ENCODE data around the gene SPTB.
A peak's percentile ranks its signal among the peaks of the same experiment; 100 is the strongest.

SPTB gene

DNA sequence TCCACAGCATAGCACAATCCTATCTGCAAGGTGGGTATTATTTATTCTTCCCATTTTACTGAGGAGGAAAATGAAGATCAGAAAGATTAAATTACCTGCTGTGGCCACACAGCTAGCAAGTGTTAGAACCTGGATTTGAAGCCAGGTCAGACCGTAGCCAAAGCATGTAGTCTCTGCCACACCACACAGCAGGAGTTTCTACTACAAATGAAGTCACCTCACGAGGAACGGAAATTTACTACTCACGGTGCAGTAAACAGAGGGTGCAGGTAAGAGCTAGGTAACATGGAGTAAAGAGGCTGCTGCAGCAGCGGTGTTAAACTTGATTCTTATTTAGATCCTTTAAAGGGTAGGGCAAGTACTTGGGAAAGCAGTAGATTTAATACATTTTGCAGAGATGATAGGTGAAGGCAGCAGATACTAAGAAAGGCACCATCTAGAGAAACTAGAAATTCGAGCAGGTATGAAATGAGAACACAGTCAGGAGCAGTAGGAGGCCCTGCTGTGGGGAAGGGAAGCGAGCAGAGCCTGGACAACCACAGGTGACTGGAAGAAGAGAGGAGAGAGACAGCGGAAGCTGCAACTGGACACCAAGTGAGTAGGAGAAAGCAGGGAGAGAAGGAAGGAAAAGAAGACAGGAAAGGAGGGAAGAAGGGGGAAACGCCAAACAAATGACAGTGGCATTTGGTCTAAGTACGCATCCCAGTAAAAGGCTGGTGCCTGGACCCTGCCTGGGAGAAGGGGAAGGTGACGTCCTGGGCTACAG lies 21.5 kb downstream of the SPTB start:
- no peak for FAIRE-seq
- TF ChIP-seq POLR2A (IDR thresholded peaks at IDR 0.05; ENCODE audit: low read depth, low read length), result no peak
- no peak for TF ChIP-seq TAF1 (IDR thresholded peaks at IDR 0.05; ENCODE audit: low read depth, low read length)
- no peak for TF ChIP-seq SPI1 (IDR thresholded peaks at IDR 0.05; ENCODE audit: low read depth, low read length)
- no peak for TF ChIP-seq PAX5 (IDR thresholded peaks at IDR 0.05; ENCODE audit: insufficient read depth, low read length, severe bottlenecking)
- no peak for TF ChIP-seq POU2F2 (IDR thresholded peaks at IDR 0.05; ENCODE audit: low read depth, low read length)
- TF ChIP-seq POLR2AphosphoS5 (IDR thresholded peaks at IDR 0.05; ENCODE audit: low read depth, low read length), result no peak

DNA sequence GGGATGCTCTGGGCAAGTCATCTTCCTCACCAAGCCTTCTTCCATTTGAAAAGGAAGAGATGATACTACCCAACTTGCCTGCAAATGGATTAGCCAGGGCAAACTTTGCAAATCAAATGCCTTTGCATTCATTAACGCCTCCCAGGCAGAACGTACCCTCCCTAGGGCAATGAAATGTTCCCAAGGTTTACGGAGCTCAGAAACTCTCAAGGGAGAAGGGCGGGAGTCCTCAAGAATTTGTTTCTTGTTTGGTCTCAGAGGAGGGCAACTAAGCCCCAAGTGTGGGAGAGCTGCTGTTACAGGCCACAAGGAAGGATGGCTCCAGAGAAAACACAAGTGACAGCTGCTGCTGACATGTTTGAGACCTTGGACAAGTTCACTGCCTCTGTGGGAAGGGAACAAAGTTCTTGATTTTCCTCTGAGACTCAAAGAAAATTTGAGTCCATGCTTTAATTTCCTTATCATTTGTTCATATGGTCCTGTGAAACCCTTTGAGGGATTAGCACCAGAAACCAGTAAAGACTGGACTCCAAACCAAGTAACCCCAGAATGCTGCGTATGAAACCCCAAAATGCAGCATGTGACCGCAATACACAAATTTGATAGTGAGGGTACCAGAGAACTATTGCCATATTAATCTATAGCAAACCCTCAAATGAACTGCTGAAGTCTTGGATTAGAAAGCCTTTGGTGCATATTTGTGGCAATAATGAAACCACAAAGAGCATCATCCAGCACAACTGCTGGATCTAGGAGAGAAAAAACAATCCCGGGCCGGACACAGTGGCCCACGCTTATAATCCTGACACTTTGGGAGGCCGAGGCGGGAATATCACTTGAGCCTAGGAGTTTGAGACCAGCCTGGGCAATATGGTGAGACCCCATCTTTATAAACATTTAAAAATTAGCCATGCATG lies 22.9 kb downstream of the SPTB start:
- no peak for DNase-seq (ENCODE audit: insufficient read length, low spot score)
- FAIRE-seq, result no peak
- TF ChIP-seq TAF1 (IDR thresholded peaks at IDR 0.05; ENCODE audit: low read depth, low read length), result no peak
- no peak for TF ChIP-seq POLR2A (IDR thresholded peaks at IDR 0.05; ENCODE audit: low read depth, low read length)
- no peak for TF ChIP-seq POU2F2 (IDR thresholded peaks at IDR 0.05; ENCODE audit: low read depth, low read length)
- TF ChIP-seq SPI1 (IDR thresholded peaks at IDR 0.05; ENCODE audit: low read depth, low read length), result no peak
- no peak for TF ChIP-seq POLR2AphosphoS5 (IDR thresholded peaks at IDR 0.05; ENCODE audit: low read depth, low read length)
- no peak for TF ChIP-seq PAX5 (IDR thresholded peaks at IDR 0.05; ENCODE audit: insufficient read depth, low read length, severe bottlenecking)

More for the DNA sequence above, 21.5 kb downstream of the SPTB start:
- DNase-seq (ENCODE audit: insufficient read length, low spot score), result no peak

DNA sequence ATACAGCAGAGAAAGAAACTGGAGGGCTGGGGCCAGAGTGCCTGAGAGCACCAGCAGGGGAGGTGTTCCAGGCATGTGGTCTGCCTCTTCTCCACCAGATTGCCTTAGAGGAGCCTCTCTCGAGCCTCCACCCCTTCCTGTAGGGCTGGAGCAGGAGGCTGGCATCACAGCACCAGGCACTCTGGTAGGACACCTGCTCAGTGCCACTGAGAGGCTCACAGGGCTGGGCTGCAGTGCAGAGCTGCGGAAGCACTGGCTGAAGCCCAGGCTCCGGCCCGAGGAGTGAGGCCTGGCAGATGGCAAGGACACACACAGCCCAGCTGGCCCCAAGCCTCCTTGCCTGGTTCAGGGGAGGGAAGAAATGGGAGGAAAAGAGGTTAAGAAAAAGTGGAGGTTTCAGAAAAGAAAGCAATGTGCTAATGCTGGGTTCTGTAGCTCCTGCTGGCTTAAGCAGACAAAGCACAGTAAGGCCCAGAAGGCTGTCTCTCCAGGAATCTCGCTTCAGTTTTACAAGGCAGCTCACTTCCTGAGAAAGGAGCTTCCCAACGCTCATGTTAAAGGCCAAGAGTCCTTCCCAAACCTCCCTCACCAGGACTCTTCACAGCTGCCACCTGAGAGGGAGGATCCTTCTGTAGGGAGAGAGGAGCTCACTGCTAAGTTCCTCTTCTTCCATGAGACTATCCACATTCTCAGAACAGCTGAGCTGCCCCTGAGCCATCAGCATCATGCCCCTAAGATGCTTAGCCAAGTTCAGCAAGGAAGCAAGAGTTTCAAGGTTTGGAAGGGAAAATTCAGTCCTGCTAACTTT lies 23.8 kb downstream of the SPTB start:
- TF ChIP-seq POLR2A (IDR thresholded peaks at IDR 0.05; ENCODE audit: low read depth, low read length) (no peak), SPI1 (IDR thresholded peaks at IDR 0.05; ENCODE audit: low read depth, low read length) (no peak), PAX5 (IDR thresholded peaks at IDR 0.05; ENCODE audit: insufficient read depth, low read length, severe bottlenecking) (no peak), TAF1 (IDR thresholded peaks at IDR 0.05; ENCODE audit: low read depth, low read length) (no peak), POU2F2 (IDR thresholded peaks at IDR 0.05; ENCODE audit: low read depth, low read length) (no peak), POLR2AphosphoS5 (IDR thresholded peaks at IDR 0.05; ENCODE audit: low read depth, low read length) (no peak)
- FAIRE-seq, result no peak
- no peak for DNase-seq (ENCODE audit: insufficient read length, low spot score)

DNA sequence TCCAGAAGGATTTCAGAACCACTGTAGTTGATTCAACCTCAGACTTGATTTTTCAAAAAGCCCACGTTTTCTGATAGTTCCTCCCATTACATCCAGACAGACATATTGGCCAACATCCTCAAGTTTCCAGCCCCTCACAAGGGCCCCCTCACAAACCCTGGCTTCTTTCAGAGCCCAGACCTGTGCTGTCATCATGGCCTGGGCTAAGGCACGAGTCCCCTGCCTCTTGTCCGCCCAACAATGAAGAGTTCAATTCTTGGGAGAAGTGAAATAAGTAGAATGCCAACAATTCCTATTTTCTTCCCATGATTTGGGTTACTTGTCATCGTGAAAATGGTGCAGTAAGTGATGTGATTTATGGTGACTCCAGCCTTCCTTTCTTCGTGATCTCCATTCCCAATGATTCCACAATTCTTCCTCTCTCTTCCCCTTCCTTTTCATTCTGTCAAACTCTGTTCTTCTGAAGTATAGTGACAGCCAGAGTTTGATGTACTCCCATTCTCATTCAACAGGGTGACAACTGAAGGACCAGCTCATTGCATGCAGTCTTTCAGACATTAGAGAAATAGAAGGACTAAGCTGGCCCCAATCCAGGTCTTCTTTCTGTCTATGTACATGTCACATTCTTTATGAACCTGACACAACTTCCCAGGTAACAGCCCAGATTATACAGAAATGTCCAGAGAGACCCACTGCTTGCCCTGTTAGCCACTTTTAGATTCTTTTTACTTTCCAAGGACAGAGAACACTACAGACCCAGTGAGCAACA lies 29.2 kb downstream of the SPTB start:
- DNase-seq (ENCODE audit: insufficient read length, low spot score), result no peak
- FAIRE-seq, result no peak
- no peak for TF ChIP-seq POU2F2 (IDR thresholded peaks at IDR 0.05; ENCODE audit: low read depth, low read length)
- TF ChIP-seq POLR2A (IDR thresholded peaks at IDR 0.05; ENCODE audit: low read depth, low read length), result no peak
- no peak for TF ChIP-seq POLR2AphosphoS5 (IDR thresholded peaks at IDR 0.05; ENCODE audit: low read depth, low read length)
- no peak for TF ChIP-seq PAX5 (IDR thresholded peaks at IDR 0.05; ENCODE audit: insufficient read depth, low read length, severe bottlenecking)
- TF ChIP-seq SPI1 (IDR thresholded peaks at IDR 0.05; ENCODE audit: low read depth, low read length), result no peak
- TF ChIP-seq TAF1 (IDR thresholded peaks at IDR 0.05; ENCODE audit: low read depth, low read length), result no peak

DNA sequence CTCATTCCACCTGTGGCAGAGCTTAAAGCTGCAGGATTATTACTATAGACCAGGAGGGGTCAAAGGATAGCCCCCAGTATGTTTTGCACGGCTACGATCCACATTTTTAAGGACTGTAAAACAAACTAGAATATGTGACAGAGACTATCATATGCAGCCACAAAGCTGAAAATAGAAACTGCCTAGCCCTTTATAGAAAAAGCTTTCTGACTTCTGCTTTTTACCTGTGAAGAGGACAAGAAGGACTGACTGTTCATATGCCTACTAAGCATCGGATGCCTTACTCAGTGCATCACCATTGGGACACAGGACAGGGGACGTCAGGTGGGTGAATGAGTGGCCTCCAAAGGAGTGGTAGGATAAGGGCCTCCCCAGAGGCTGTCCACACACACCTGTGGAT lies 29.8 kb downstream of the SPTB start:
- TF ChIP-seq SPI1 (IDR thresholded peaks at IDR 0.05; ENCODE audit: low read depth, low read length) (peak; percentile 94), POU2F2 (IDR thresholded peaks at IDR 0.05; ENCODE audit: low read depth, low read length) (no peak), POLR2A (IDR thresholded peaks at IDR 0.05; ENCODE audit: low read depth, low read length) (no peak), POLR2AphosphoS5 (IDR thresholded peaks at IDR 0.05; ENCODE audit: low read depth, low read length) (no peak), PAX5 (IDR thresholded peaks at IDR 0.05; ENCODE audit: insufficient read depth, low read length, severe bottlenecking) (no peak), TAF1 (IDR thresholded peaks at IDR 0.05; ENCODE audit: low read depth, low read length) (no peak)
- no peak for FAIRE-seq
- no peak for DNase-seq (ENCODE audit: insufficient read length, low spot score)

DNA sequence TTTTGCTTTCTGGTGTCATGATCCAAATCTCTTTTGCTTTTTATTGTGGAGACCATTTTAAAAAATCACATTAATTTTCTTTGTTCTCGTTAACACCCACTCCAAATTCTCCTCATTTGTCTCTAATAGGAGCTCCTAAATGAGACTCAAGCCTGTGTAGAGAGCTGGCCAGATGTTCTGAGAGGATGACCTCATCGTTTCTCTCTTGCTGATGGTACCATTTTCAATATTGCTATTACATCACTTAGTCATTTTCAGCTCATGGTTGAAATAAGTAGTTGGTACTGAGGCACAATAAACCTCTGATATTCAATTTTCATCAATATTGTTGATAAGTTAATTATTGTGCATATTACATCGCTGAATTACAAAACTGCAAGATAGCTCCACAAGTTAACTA lies 31.5 kb downstream of the SPTB start:
- FAIRE-seq (peak; percentile 16), DNase-seq (ENCODE audit: insufficient read length, low spot score) (no peak)
- TF ChIP-seq POLR2A (IDR thresholded peaks at IDR 0.05; ENCODE audit: low read depth, low read length) (no peak), SPI1 (IDR thresholded peaks at IDR 0.05; ENCODE audit: low read depth, low read length) (no peak), POU2F2 (IDR thresholded peaks at IDR 0.05; ENCODE audit: low read depth, low read length) (no peak), PAX5 (IDR thresholded peaks at IDR 0.05; ENCODE audit: insufficient read depth, low read length, severe bottlenecking) (no peak), POLR2AphosphoS5 (IDR thresholded peaks at IDR 0.05; ENCODE audit: low read depth, low read length) (no peak), TAF1 (IDR thresholded peaks at IDR 0.05; ENCODE audit: low read depth, low read length) (no peak)

DNA sequence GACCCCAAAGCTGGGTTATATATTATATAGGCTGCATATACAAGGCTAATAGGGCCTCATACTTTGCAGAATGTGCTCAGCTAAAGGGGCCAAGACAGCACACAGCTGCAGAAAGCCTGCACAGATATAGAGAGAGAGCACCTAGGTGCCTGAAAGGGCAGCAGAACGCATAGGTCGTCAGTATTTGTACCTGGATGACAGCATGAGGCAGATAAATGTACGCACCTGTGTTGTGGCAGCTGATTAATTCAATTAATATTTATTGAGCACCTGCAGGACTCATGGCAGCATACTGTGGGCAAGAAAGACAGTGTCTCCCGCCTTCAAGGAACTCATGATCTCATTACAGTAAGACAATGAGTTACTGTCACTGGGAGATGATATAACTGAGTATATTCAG lies 33.4 kb downstream of the SPTB start:
- DNase-seq (ENCODE audit: insufficient read length, low spot score) (no peak), FAIRE-seq (no peak)
- no peak for TF ChIP-seq POLR2A (IDR thresholded peaks at IDR 0.05; ENCODE audit: low read depth, low read length)
- TF ChIP-seq PAX5 (IDR thresholded peaks at IDR 0.05; ENCODE audit: insufficient read depth, low read length, severe bottlenecking), result no peak
- no peak for TF ChIP-seq POU2F2 (IDR thresholded peaks at IDR 0.05; ENCODE audit: low read depth, low read length)
- no peak for TF ChIP-seq SPI1 (IDR thresholded peaks at IDR 0.05; ENCODE audit: low read depth, low read length)

DNA sequence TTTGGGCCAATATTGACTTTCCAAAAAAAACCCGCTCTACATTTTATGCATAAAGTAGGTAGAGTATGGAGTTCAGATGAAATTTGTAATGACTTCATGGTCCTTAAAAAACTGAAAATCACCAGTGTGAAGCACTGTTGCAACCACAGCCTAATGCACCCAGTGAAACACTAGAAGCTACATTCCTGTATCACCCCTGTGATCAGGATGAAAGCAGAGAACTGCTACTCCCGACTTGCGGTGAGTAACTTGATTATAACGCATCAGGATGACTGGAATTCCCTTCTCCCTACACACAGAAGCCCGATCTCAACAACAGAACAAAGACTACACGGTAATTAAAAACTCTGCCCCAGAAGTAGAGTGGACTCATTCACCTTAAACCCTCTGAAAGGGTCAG lies 33.8 kb downstream of the SPTB start:
- no peak for DNase-seq (ENCODE audit: insufficient read length, low spot score)
- TF ChIP-seq SPI1 (IDR thresholded peaks at IDR 0.05; ENCODE audit: low read depth, low read length) (no peak), POLR2AphosphoS5 (IDR thresholded peaks at IDR 0.05; ENCODE audit: low read depth, low read length) (no peak), TAF1 (IDR thresholded peaks at IDR 0.05; ENCODE audit: low read depth, low read length) (no peak), PAX5 (IDR thresholded peaks at IDR 0.05; ENCODE audit: insufficient read depth, low read length, severe bottlenecking) (no peak), POU2F2 (IDR thresholded peaks at IDR 0.05; ENCODE audit: low read depth, low read length) (no peak), POLR2A (IDR thresholded peaks at IDR 0.05; ENCODE audit: low read depth, low read length) (no peak)
- FAIRE-seq, result no peak
